GM13977 (cell line): ENCODE results near the gene CBX7.

ENCODE experiments used
- DNase-seq: peaks from one replicate; pipeline ENCODE4 v3.0.0; 2012; ENCODE audit warnings: low spot score
- CTCF ChIP-seq: IDR thresholded peaks from 2 replicates; pipeline ENCODE4 v1.5.1; 2012; ENCODE audit warnings: mild to moderate bottlenecking, control low read depth; ENCODE audit not compliant: insufficient read depth; ENCODE audit errors: extremely low read depth, missing control alignments
- in situ Hi-C: fragments of 300-500 bp; cut with MboI; formaldehyde crosslinking; loops from one replicate; pipeline ENCODE4 v1.12.0; 2022; ENCODE audit warnings: low sequenced_read_pairs, low pct_unique_long_range_greater_than_20kb, mixed read lengths, inconsistent platforms; ENCODE audit not compliant: unreplicated experiment

Gene CBX7

GRCh38 chr22:39132281-39132680, 20.2 kb downstream of the CBX7 start:
- in situ Hi-C loops, result no loop called here

DNA sequence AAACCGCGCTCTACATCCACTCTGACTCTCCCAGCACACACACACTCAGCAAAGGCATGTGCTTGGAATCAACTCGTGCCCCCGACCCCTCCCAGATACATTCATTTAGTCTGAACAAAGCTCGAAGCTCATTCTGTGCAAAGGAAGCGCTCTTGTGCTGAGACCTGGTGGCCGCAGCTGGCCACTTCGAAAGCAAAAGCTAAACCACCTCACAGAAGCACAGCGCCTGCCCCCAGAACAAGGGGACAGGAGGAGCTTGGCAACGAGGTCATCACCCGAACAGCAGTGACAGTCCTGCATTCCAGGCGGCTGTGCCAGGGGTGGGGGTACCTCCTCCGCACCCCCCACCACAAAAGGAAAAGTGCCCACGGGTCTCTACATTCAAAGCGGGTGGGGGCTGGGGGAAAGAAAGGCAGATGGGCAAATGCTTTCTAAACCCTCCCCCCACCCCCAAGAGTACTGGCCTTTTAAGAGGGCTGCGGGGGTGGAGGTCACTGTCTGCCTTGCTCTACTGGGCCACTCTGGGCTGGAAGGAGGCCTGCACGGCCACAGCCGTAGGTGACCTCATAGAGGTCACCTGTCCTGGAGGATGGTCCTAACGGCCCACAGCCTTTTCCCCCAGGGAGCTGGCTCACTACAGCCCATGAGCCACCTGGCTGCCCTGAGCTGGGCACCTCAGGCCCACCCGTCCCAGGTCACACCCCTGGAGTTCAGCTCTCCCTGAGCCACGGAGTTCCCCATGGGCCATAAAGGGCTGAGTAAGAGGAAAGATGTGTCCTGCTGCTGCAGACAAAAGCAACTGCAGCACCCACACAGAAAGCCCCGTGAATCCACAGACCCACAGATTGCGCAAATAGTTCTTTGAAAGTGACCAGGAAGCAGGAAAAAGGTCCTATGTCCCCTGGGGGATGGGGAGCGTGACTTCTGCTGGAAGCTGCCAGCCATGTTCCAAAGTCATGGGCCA, 21.3 kb downstream of the CBX7 start:
- no peak for TF ChIP-seq CTCF
- in situ Hi-C loops, result no loop called here

More at GRCh38 chr22:39132281-39132680, 20.2 kb downstream of the CBX7 start:
- no peak for TF ChIP-seq CTCF
- DNase-seq, result no peak

DNA sequence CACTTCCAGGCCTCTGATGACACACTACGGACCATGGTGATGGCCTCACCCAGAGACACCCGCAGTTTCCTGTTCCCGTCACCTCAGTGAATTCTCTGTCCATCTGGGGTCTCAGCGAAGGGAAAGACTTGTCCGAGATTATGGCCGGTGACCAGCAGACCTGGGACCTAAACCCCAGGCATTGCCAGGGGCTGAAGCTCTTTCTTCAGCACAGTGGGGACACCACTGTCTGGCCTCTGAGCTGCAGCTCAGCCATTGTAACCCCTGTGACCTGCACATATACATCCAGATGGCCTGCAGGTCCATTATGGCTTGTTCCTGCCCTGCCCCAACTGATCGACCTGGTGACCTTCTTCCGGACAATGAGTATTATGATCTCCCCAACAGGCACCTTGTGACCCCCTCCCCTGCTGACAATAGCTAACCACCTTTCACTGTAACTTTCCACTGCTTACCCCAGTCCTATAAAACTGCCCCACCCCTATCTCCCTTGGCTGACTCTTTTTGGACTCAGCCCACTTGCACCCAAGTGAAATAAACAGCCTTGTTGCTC, 22.3 kb downstream of the CBX7 start:
- TF ChIP-seq CTCF, result no peak
- no peak for DNase-seq
- in situ Hi-C loops, result no loop called here

More for the DNA sequence above, 21.3 kb downstream of the CBX7 start:
- DNase-seq, result no peak

GRCh38 chr22:39129746-39130145, 22.7 kb downstream of the CBX7 start:
- no peak for DNase-seq
- no peak for TF ChIP-seq CTCF

GRCh38 chr22:39129081-39129480, 23.4 kb downstream of the CBX7 start:
- TF ChIP-seq CTCF, result no peak
- in situ Hi-C loops, result loop anchor here (10.0 kb wide), 1 partner anchor 124 kb away; no protein-coding TSS in a partner anchor
- DNase-seq, result no peak

More at GRCh38 chr22:39129746-39130145, 22.7 kb downstream of the CBX7 start:
- in situ Hi-C loops, result loop anchor here (10.0 kb wide), 1 partner anchor 125 kb away; no protein-coding TSS in a partner anchor

- DNase-seq, result peak; percentile 10
- TF ChIP-seq CTCF, result no peak
- in situ Hi-C loops, result loop anchor here (10.0 kb wide), 1 partner anchor 124 kb away; no protein-coding TSS in a partner anchor
Measured at GRCh38 chr22:39128508-39128907, 24.0 kb downstream of the CBX7 start.
